Spinal cord (tissue), 10 donors: ENCODE results near the gene GALNT2. TPM values are rescaled to one million over a fixed set of nuclear protein-coding genes. Genes with fewer than 3 reads are reported as not detected.

Source experiments
- DNase-seq, 6 donors: peaks; one replicate each; pipeline versions ENCODE4 v3.0.0 to v3.0.0-alpha.2; 2013 to 2015; ENCODE audit warnings: low spot score in 6 of 6, low read depth in 4 of 6
- H3K27ac ChIP-seq: one replicate; pipeline ENCODE4 v1.5.1; 2013; ENCODE audit warnings: low read depth, low read length, control low read depth
- H3K27me3 ChIP-seq: one replicate; pipeline ENCODE4 v1.6.1; 2013; ENCODE audit warnings: low read length; ENCODE audit not compliant: control insufficient read depth, insufficient read depth
- H3K36me3 ChIP-seq: one replicate; pipeline ENCODE4 v1.6.1; 2013; ENCODE audit warnings: low read length; ENCODE audit not compliant: control insufficient read depth, insufficient read depth
- H3K4me1 ChIP-seq: one replicate; pipeline ENCODE4 v1.6.1; 2013; ENCODE audit warnings: low read length; ENCODE audit not compliant: control insufficient read depth, insufficient read depth
- H3K4me3 ChIP-seq: one replicate; pipeline ENCODE4 v1.5.1; 2013; ENCODE audit warnings: low read depth, low read length, control low read depth
- H3K9me3 ChIP-seq: one replicate; pipeline ENCODE4 v1.6.1; 2013; ENCODE audit warnings: low read length; ENCODE audit not compliant: control insufficient read depth, insufficient read depth
- WGBS: methylation state at CpG from one replicate; pipeline ENCODE4 v1.1.5; 2013; ENCODE audit warnings: missing lambda C conversion rate; ENCODE audit not compliant: insufficient coverage; 5-methylcytosine and 5-hydroxymethylcytosine counted together
- polyA plus RNA-seq, 2 donors: library from polyadenylated mRNA; unstranded; fragments of 120-200 nt; gene quantifications; one replicate each; pipeline ENCODE4 v1.2.1, GENCODE V29; 2013; ENCODE audit not compliant: insufficient read length in 2 of 2
- total RNA-seq, 2 donors: library from RNA; depleted of rRNA in 1 of 2; stranded (reverse); fragments of 120-200 nt in 1 of 2; fragments of >200 nt in 1 of 2; gene quantifications; one replicate each; pipeline versions ENCODE4 v1.2.3 to v1.2.4, GENCODE V29; 2013 to 2014
- donor health status: healthy.

The GALNT2 gene
- total and polyA plus RNA-seq, 4 donors, result 34.2 to 59.4 (median 47.7) TPM

DNA sequence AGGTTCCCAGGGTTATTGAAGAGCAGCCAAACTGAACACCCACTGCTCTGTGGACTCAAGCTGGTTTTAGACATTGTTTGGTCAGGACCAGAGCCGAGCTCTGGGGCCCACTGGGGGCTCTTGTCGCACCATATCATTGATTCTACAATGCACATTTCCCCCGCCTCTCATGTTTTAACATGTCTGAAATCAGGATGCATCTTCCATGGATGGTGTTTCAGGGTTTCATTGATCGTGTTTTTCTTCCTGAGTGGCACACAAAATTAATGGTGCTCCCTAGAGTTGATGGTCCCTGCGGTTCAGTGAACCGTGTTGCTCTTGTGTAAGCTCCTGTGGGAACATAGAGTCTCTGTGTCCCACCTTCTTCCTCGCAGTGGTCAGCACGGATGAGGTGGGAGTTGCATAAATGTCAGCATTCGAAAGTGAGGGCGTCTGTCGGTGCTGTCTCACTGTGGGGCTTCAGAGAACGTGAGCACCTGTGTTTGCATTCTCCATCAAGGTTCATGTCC lies 38.3 kb downstream of the GALNT2 start:
- Histone ChIP-seq H3K9me3 (no peaks in the 10 kb centered on the region), H3K4me1 (peaks cover 36% of the 10 kb centered on the region), H3K36me3 (peaks cover 4% of the 10 kb centered on the region), H3K4me3 (no peak overlapping the region), H3K27me3 (no peaks in the 10 kb centered on the region), H3K27ac (peak overlapping the region; percentile 25)
- 56% methylated on average over 6 of the region's 12 CpGs for WGBS
- no peak for DNase-seq

GRCh38 chr1:230105754-230106625 lies 39.0 kb downstream of the GALNT2 start:
- H3K4me1 ChIP-seq, result peaks cover 37% of the 10 kb centered on the region
- peaks cover 4% of the 10 kb centered on the region for H3K36me3 ChIP-seq
- WGBS, result 81% methylated on average over 8 of the region's 10 CpGs
- no peak overlapping the region for H3K4me3 ChIP-seq
- H3K27me3 ChIP-seq, result no peaks in the 10 kb centered on the region
- DNase-seq, result no peak
- no peaks in the 10 kb centered on the region for H3K9me3 ChIP-seq
- H3K27ac ChIP-seq, result no peak overlapping the region

GRCh38 chr1:230107941-230108340 lies 40.9 kb downstream of the GALNT2 start:
- no peaks in the 10 kb centered on the region for H3K27me3 ChIP-seq
- peaks cover 50% of the 10 kb centered on the region for H3K4me1 ChIP-seq
- no peak for DNase-seq
- no peaks in the 10 kb centered on the region for H3K9me3 ChIP-seq
- 67% methylated on average over 4 of the region's 6 CpGs for WGBS
- H3K27ac ChIP-seq, result no peak overlapping the region
- H3K36me3 ChIP-seq, result peaks cover 4% of the 10 kb centered on the region
- no peak overlapping the region for H3K4me3 ChIP-seq

DNA sequence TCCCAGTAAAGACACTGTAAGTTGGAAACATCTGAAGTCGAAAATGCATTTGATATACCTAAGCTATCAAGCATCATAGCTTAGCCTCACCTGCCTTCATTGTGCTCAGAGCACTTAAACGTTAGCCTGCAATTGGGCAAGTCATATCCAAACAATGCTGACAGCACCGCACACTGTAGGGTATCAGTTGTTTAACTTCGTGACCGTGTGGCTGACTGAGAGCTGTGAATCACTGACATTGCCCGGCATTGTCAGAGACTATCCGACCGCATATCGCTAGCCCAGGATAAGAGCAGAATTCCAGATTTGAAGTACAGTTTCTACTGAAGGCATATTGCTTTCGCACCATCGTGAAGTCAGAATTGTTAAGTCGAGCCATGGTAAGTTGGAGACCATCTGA lies 41.5 kb downstream of the GALNT2 start:
- H3K4me3 ChIP-seq, result no peak overlapping the region
- no peaks in the 10 kb centered on the region for H3K9me3 ChIP-seq
- no peak overlapping the region for H3K27ac ChIP-seq
- H3K36me3 ChIP-seq, result peaks cover 4% of the 10 kb centered on the region
- WGBS, result 91% methylated on average over 11 of the region's 12 CpGs
- no peaks in the 10 kb centered on the region for H3K27me3 ChIP-seq
- H3K4me1 ChIP-seq, result peaks cover 52% of the 10 kb centered on the region
- DNase-seq, result no peak

DNA sequence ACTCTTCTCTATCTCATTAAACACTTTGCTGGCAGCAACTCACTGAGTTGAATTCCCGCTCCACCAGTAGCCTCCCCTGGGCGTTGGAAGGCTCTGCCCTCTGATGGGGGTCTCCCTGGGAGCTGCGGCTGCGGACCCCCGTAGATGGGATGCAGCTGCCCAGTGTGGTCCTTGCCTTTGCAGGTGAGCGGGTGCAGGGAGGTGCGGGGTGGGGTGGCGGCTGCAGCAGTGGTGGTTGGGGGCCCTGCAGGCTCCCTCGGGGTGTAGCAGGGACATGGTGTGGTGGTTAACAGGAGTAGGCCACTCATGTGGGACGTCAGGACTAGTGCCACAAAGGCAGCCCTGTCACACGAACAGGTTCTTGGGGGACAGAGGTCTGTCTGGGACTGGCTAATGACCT lies 42.0 kb downstream of the GALNT2 start:
- Histone ChIP-seq H3K4me1 (peaks cover 53% of the 10 kb centered on the region), H3K27ac (no peak overlapping the region), H3K27me3 (no peaks in the 10 kb centered on the region), H3K4me3 (no peak overlapping the region), H3K9me3 (no peaks in the 10 kb centered on the region), H3K36me3 (peaks cover 4% of the 10 kb centered on the region)
- 96% methylated on average over 9 of the region's 11 CpGs for WGBS
- DNase-seq, result no peak

DNA sequence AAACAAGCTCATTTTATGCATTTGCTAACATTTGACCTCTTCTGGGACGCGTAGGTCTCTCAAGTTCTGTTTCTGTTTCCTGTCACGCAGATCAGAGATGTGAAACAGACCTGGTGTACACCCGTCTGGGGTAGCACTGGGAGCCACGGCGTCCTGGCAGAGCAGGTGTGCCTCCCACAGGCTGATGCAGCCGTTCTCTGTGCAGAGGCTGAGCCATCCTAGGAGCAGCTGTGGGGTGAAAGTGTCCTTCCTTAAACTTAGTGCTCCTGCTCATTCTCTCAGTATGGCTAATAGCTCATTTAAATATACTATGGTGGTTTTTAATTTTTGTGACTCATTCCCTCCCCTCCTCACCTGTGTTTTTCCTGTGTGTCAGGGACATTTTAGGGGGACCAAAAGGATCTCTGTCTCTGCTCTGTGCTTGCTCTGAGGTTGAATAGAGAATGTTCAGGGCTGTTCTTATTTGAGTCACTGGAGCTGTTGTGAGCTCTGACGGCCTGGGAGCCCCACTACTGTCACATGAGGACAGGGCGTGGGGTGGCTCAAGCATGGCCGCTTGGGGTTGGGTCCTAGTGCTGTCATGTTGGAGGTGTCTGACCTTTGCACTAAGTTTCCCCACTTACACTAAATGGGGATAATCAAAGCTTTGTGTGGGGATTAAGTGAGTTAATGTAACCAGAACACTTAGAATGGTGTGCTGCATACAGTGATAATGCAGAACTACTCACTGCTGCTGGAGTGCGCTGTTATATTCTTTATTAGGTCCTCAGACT lies 43.0 kb downstream of the GALNT2 start:
- H3K4me1 ChIP-seq, result peaks cover 47% of the 10 kb centered on the region
- no peak overlapping the region for H3K27ac ChIP-seq
- no peaks in the 10 kb centered on the region for H3K9me3 ChIP-seq
- H3K4me3 ChIP-seq, result no peak overlapping the region
- WGBS, result 65% methylated on average over 7 of the region's 11 CpGs
- H3K27me3 ChIP-seq, result no peaks in the 10 kb centered on the region
- no peak for DNase-seq
- peaks cover 7% of the 10 kb centered on the region for H3K36me3 ChIP-seq

GRCh38 chr1:230110971-230111370 lies 43.9 kb downstream of the GALNT2 start:
- 75% methylated on average over 5 of the region's 8 CpGs for WGBS
- Histone ChIP-seq H3K9me3 (no peaks in the 10 kb centered on the region), H3K4me1 (peaks cover 39% of the 10 kb centered on the region), H3K27me3 (no peaks in the 10 kb centered on the region), H3K36me3 (peaks cover 7% of the 10 kb centered on the region), H3K4me3 (no peak overlapping the region), H3K27ac (no peak overlapping the region)
- no peak for DNase-seq

DNA sequence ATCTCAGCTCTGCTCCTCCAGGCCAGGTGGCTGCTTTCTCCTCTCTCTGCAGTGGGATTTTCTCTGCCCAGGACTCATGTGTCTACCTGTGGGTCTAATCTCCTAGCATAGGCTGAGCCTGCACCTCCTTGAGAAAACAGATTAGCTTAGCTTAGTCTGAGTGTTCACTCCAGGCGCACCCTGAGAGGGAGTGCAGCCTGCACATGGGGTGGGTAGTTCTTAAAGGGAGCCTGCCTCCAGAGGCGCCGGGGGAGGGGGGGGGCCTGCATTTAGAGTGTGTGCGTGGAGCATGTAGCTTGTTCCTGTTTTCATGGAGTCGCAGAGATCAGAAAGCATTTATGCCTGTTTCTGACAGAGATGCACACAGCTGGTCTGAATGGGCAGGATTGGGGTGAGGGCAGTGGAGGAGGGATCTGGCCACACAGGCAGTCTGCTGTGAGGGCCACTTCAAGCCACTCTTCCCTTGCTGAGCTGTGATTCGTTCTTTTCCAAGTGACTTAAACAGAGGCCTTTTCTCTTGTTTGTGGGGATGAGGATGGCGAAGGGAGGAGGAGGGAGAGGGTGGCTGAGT lies 45.2 kb downstream of the GALNT2 start:
- Histone ChIP-seq H3K36me3 (peaks cover 7% of the 10 kb centered on the region), H3K27me3 (no peaks in the 10 kb centered on the region), H3K4me3 (no peak overlapping the region), H3K27ac (peak overlapping the region; percentile 78), H3K9me3 (no peaks in the 10 kb centered on the region), H3K4me1 (peaks cover 39% of the 10 kb centered on the region)
- DNase-seq, result peak in 4 of 6 donors; percentile 33 to 76 (median 54)
- 29% methylated on average over 6 of the region's 7 CpGs for WGBS

DNA sequence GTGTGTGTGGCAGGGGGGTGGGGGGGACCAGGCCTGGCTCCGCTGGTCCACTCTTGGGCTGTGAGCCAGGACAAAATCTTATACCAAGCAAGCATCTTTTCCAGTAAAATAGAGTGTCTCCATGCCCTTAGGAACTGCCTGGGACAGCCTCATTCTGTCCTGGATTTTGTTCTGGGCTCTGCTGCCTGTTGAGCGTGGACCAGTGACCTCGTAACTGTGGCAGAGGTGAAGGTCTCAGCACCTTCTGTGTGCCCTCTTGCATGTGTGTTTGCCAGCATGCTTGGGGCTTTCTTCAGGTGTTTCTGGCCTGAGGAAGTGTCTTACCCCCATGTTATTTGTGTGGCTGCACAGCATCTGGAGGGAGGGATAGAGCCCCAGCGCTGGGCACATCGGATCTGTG lies 45.7 kb downstream of the GALNT2 start:
- Histone ChIP-seq H3K4me3 (no peak overlapping the region), H3K27ac (peak overlapping the region; percentile 19), H3K9me3 (no peaks in the 10 kb centered on the region), H3K27me3 (no peaks in the 10 kb centered on the region), H3K4me1 (peaks cover 39% of the 10 kb centered on the region), H3K36me3 (peaks cover 7% of the 10 kb centered on the region)
- DNase-seq, result no peak
- 46% methylated on average over 5 of the region's 5 CpGs for WGBS
